Activated naive CD8-positive, alpha-beta T cell treated with anti-CD3 and anti-CD28 coated beads for 36 hours (primary cell): ENCODE data around the gene ENDOV. TPM values are rescaled to one million over a fixed set of nuclear protein-coding genes. Genes with fewer than 3 reads are reported as not detected.

ENCODE experiments used
- DNase-seq: peaks from one replicate; pipeline ENCODE4 v3.0.0; 2021
- H3K27ac Mint-ChIP-seq: one replicate; pipeline ENCODE4 v1.8.0; 2022; ENCODE audit warnings: mild to moderate bottlenecking, moderate library complexity, mixed read lengths
- H3K27me3 Mint-ChIP-seq: one replicate; pipeline ENCODE4 v1.8.0; 2022; ENCODE audit warnings: mild to moderate bottlenecking, mixed read lengths
- H3K36me3 Mint-ChIP-seq: one replicate; pipeline ENCODE4 v1.8.0; 2021; ENCODE audit warnings: mild to moderate bottlenecking, mixed read lengths
- H3K4me1 Mint-ChIP-seq: one replicate; pipeline ENCODE4 v1.8.0; 2021; ENCODE audit warnings: mixed read lengths
- H3K4me3 Mint-ChIP-seq: one replicate; pipeline ENCODE4 v1.8.0; 2022; ENCODE audit warnings: mild to moderate bottlenecking, moderate library complexity, mixed read lengths
- H3K9me3 Mint-ChIP-seq: one replicate; pipeline ENCODE4 v1.8.0; 2022; ENCODE audit warnings: mixed read lengths
- total RNA-seq, 2 experiments: library from RNA; stranded (reverse); gene quantifications; one replicate each; pipeline ENCODE4 v1.2.3, GENCODE V29; 2021

Gene ENDOV
- total RNA-seq, 2 experiments from 2014 or later, result 11.7 to 13.8 TPM

DNA sequence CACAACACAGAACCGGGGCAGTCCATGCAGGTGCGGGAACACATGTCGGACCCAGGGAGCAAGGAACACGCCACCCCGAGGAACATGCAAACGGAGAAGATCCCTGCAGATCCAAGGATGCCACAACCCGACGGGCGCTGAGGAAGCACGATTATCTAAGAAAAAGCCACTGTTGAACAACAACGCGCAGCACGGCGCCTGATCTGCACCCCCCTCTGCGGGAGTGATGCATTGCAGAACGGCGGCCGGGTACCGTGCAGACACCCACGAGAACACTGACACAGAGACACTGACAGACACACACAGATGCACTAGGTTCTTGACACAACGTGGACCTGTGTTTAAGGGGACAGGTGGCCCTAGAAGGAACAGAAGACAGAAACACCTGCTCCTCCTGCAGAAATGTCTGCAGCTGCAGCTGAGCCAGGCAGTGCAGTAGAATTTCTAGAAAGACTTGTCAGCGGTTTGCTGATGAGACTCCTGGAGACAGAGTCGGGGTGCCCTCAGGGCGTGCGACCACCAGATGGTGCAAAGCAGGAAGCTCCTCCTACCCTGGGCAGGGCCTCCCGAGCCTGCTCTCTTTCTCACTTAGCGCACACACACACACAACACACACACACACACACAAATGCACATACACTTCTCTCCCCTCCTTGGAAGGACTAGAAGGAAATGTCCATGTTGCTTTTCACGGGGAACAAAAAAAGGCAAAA, 54.0 kb downstream of the ENDOV start:
- Mint-ChIP-seq H3K4me3 (no peak overlapping the region), H3K27ac (no peak overlapping the region), H3K4me1 (peaks cover 7% of the 10 kb centered on the region), H3K27me3 (peaks cover 69% of the 10 kb centered on the region), H3K36me3 (no peaks in the 10 kb centered on the region), H3K9me3 (no peaks in the 10 kb centered on the region)
- DNase-seq, result no peak

DNA sequence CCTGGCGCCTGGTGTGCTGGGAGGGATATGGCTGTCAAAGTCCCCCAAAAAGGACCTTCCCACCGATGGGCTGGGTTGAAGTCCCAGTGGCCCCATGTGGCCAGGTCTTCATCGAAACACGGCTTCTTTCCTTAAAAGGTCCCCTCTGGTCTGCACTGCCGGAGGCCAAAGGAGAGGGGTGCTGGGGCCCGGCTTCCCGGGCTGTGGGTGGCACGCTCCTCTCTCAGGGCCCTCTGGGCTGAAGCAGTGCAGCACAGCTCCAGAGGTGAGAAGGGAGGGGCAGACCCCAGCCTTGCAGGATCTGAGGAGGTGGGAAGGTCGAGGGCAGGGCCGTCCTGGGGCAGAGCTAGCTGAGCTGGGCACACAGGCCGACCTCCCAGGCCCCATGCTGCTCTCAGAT, 54.7 kb downstream of the ENDOV start:
- no peak for DNase-seq
- Mint-ChIP-seq H3K4me1 (peaks cover 9% of the 10 kb centered on the region), H3K4me3 (no peak overlapping the region), H3K9me3 (no peaks in the 10 kb centered on the region), H3K36me3 (no peaks in the 10 kb centered on the region), H3K27ac (no peak overlapping the region), H3K27me3 (peaks cover 75% of the 10 kb centered on the region)

DNA sequence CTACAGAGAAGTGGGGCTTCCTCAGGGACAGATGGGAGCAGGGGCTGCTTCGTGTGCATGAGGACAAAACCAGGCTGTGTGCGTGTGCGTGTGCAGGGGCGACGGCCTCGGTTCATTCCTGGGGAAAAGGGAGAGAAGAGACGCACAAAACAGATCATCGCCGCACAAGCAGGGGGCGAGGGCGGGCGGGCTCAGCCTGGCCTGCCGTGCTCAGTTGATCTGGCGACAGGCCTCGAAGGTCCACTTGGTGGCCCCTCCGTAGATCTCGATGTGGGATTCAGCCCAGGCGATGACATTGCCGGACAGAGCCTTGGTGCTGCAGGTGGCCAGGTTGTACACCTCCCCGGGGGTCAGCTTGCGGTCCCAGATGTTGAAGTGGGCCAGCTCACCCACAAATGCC, 55.6 kb downstream of the ENDOV start:
- H3K27ac Mint-ChIP-seq, result no peak overlapping the region
- no peak for DNase-seq
- H3K4me1 Mint-ChIP-seq, result peaks cover 17% of the 10 kb centered on the region
- H3K4me3 Mint-ChIP-seq, result no peak overlapping the region
- no peaks in the 10 kb centered on the region for H3K36me3 Mint-ChIP-seq
- H3K9me3 Mint-ChIP-seq, result no peaks in the 10 kb centered on the region
- H3K27me3 Mint-ChIP-seq, result peaks cover 77% of the 10 kb centered on the region

DNA sequence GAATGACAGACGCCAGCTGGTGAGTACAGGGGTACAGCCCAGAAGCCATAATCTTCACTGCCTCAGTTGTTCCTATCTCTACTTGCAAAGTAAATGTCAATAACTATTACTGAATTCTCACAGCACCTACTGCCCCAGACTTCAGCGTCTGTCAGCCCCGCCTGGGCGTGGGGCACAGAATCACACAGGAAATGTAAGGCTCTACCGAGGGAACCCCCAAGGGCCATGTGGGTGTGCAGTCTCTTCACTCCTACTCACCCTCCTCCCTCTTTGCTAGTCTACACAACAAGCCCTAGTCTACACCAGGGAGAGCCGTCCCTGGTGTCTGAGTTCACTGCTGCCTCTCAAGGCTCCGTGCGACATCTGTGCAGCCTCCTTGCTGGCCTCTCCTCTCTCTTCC, 57.0 kb downstream of the ENDOV start:
- Mint-ChIP-seq H3K27ac (no peak overlapping the region), H3K9me3 (no peaks in the 10 kb centered on the region), H3K4me1 (peaks cover 17% of the 10 kb centered on the region), H3K27me3 (peaks cover 67% of the 10 kb centered on the region), H3K36me3 (no peaks in the 10 kb centered on the region), H3K4me3 (no peak overlapping the region)
- no peak for DNase-seq

DNA sequence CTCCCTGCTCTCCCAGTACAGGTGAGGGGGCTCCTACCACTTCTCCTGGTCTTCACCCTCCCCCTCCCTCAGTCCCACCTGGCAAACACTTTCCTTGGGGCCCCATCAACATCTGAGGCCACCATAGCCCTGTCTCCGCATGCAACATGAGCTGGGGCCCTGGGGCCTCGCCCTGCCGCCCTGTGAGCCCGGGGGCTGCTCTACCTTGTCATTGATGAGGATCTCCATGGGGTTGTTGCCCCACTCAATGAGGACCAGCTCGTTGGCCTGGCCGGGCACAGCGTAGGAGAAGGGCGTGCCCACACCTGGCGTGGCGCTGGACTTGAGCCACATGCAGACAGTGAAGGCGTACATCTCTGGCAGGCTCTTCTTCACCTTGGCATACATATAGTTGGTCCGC, 58.0 kb downstream of the ENDOV start:
- DNase-seq, result no peak
- Mint-ChIP-seq H3K9me3 (no peaks in the 10 kb centered on the region), H3K4me1 (peaks cover 17% of the 10 kb centered on the region), H3K27ac (no peak overlapping the region), H3K4me3 (no peak overlapping the region), H3K27me3 (peaks cover 57% of the 10 kb centered on the region), H3K36me3 (no peaks in the 10 kb centered on the region)

DNA sequence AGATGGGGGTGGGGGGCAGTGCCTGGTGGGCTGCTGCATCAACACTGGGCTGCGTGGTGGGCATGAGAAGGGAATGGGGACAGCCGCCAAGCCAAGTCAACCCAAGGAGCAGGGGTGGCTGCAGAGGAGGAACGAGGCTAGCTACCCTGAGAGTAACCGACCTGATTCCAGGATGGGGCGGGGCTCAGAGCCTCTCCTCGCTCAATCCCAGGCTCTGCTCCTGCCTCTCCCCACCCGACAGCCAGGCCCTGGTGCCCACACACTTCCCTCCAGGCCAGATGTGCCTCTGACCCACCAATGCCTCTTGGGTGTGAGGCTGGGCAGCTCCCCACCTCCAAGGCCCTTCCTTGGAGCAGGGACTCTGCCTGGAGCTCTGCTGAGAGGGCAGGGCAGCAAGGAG, 58.7 kb downstream of the ENDOV start:
- H3K4me1 Mint-ChIP-seq, result peaks cover 17% of the 10 kb centered on the region
- H3K27ac Mint-ChIP-seq, result no peak overlapping the region
- H3K4me3 Mint-ChIP-seq, result no peak overlapping the region
- H3K9me3 Mint-ChIP-seq, result no peaks in the 10 kb centered on the region
- no peak for DNase-seq
- H3K27me3 Mint-ChIP-seq, result peaks cover 54% of the 10 kb centered on the region
- no peaks in the 10 kb centered on the region for H3K36me3 Mint-ChIP-seq

DNA sequence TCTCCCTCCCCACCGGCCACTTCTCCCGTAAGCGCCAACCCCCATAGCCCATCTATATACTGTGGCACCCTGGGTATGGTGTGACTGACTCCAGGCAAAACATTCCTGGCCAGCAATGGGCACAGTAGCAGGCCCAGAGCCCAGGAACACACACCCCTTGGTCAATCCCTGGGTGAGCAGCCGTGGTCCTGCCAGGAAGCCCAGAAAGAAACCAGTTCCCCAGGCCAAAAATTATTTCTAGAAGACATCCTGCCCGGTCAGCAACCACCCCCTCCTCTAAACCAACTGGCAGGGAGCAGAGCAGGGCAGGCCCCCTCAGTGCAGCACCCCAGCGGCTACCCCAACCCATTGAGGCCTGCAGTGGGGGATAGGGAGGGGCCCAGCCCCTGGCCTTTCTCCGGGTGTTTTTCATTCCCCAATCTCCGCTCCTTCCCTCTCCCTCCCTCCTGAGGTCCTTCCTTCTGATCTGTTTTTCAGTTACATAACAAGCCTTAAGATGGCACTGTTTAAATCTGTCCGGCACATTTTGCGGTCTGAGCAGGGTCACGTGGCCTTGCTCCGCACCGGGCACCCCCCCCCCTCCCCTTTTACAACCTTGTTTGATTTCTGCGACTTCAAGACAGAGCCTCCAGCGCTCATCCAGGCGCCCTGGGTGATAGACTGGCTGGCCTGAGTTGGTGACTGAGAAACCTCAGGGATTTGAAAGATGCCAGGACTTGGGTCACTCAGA, 59.4 kb downstream of the ENDOV start:
- no peak for DNase-seq
- Mint-ChIP-seq H3K9me3 (no peaks in the 10 kb centered on the region), H3K27me3 (peaks cover 54% of the 10 kb centered on the region), H3K36me3 (no peaks in the 10 kb centered on the region), H3K27ac (no peak overlapping the region), H3K4me3 (peak overlapping the region; percentile 78), H3K4me1 (peaks cover 24% of the 10 kb centered on the region)

DNA sequence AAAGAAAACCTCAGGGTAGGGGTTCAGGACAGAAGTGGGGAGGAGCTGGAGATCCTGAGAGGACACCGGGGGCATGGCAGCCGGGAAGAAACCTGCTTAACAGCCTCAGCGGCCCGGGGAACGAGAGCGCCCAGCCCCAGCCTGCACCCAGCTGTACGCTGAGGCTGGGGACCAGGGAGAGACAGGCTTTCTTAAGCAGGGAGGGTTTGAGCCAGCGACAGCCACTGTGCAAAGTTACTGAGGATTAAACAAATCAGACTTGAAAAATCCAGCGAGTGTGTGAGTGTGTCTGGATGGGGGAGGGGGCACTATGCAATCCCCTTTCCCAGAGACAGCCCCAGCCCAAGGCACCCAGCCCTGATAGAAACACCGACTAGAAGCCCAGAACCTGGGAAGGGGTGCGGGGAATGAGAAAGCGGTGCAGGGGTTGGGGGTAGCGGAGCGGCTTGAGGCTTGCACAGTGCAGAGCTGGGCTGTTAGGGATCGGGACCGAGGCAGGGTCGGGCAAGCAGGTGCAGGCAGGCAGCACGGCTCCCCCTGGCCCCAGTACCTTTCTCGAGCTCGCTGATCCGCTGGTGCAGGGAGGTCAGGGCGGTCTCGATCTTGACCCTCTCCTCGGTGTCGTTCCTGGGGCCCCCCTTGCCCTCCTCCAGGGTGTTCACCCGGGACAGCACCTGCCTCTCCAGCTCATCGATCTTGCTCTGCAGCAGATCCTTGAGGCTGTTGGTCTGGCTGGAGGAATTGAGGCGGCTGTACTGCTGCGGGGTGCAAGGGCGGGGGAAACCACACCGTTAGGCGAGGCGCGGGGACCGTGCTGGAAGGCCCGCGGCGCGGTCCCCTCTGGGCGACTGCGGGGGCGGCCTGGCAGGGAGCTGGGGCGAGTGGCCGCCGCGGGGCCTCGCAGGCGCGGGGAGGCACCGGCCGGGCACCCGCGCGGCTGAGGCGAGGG, 60.3 kb downstream of the ENDOV start:
- Mint-ChIP-seq H3K4me3 (peak overlapping the region; percentile 78), H3K9me3 (no peaks in the 10 kb centered on the region), H3K36me3 (no peaks in the 10 kb centered on the region), H3K4me1 (peaks cover 24% of the 10 kb centered on the region), H3K27ac (peak overlapping the region; percentile 54), H3K27me3 (peaks cover 60% of the 10 kb centered on the region)
- peak; percentile 34 for DNase-seq

DNA sequence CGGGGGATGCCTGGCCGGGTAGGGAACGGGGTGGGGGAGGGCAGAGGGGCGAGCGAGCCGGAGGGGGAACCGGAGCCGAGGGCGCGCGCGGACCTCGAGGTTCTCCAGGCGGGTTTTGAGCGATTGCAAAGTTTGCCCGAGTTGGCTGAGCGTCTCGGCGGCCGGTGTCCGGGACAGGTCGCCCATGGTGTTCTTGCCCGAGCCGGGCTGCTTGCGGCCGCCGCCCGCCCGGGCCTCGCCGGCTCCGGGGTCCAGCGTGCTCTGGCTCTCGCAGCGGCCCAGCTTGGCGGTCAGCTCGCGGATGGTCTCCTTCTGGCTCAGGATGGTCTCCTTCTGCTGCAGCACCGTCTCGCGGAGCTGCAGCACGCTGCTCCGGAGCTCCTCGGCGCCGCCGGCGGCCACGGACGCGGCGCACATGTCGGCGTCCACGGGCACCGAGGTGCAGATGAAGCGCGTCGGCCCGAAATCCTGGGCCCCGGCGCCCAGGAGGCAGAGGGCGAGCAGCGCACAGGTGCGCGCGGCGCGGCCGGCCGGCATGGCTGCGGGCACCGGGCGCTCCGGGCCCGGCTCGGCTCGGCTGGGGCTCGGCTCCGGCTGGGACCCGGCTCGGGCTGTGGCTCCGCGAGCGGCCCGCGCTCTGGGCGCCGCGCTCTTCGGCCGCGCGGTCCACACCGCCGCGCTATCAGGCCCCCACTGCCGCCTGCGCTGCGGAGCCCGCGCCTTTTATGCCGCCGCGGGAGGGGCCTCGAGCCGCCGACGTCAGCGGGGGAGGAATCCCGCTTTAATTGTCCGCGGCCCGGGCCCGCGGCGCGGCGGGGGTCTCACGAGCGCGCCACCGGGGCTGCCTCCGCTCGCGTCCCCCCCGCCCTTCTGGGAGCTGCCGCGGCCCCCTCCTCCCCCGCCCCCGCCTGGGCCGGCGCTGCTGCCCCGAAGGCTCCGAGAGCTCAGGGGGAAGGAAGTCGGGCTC, 61.2 kb downstream of the ENDOV start, which contains the start of gene NPTX1:
Gene NPTX1 (minus strand): TSS at position 698 of the 967 bp plus-strand sequence. CDS start 161 bp downstream, at position 537.
- no peaks in the 10 kb centered on the region for H3K9me3 Mint-ChIP-seq
- H3K27me3 Mint-ChIP-seq, result peaks cover 66% of the 10 kb centered on the region
- H3K4me1 Mint-ChIP-seq, result peaks cover 24% of the 10 kb centered on the region
- no peaks in the 10 kb centered on the region for H3K36me3 Mint-ChIP-seq
- peak within 1 kb of the TSS; percentile 78 for H3K4me3 Mint-ChIP-seq
- H3K27ac Mint-ChIP-seq, result peak within 1 kb of the TSS; percentile 54
- peak; percentile 25 for DNase-seq

DNA sequence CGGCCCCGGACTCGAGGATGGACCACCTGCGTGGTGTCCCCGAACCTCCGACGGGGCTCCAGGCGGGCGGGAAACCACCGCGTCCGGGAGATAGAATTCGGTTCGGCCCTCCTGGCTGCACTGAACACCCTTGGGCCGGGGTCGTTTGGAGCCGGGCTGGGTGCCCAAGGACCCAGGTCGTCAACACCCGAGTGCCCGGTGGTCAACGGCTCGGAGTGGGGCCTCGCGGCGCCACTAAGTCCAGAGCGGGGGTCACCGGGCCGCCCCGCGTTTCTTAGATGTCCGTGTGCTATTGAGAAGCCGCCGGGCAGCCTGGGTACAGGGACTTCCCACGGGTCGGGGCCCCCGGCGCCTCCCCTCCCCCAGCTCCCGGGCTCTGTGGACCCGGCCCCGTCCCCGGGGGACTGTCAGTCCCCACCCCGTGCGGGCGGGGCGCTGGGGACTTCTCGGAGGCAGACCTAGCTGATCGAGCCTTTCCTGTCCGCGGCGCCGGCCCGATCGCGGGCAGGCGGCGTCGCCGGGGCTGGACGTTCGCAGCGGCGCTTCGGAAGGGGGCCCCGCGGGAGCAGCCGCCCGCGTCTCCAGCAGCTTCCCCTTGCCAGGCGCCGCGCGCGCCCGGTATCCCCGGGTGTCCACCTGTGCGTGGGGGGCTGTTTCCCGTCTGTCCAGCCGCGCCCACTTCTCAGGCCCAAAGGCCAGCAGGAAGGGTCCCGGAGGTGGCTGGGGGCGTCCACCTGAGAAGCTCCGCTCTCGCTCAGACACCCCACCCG, 62.1 kb downstream of the ENDOV start:
- H3K4me3 Mint-ChIP-seq, result no peak overlapping the region
- H3K27ac Mint-ChIP-seq, result no peak overlapping the region
- no peaks in the 10 kb centered on the region for H3K9me3 Mint-ChIP-seq
- peaks cover 22% of the 10 kb centered on the region for H3K4me1 Mint-ChIP-seq
- no peaks in the 10 kb centered on the region for H3K36me3 Mint-ChIP-seq
- no peak for DNase-seq
- peaks cover 68% of the 10 kb centered on the region for H3K27me3 Mint-ChIP-seq

DNA sequence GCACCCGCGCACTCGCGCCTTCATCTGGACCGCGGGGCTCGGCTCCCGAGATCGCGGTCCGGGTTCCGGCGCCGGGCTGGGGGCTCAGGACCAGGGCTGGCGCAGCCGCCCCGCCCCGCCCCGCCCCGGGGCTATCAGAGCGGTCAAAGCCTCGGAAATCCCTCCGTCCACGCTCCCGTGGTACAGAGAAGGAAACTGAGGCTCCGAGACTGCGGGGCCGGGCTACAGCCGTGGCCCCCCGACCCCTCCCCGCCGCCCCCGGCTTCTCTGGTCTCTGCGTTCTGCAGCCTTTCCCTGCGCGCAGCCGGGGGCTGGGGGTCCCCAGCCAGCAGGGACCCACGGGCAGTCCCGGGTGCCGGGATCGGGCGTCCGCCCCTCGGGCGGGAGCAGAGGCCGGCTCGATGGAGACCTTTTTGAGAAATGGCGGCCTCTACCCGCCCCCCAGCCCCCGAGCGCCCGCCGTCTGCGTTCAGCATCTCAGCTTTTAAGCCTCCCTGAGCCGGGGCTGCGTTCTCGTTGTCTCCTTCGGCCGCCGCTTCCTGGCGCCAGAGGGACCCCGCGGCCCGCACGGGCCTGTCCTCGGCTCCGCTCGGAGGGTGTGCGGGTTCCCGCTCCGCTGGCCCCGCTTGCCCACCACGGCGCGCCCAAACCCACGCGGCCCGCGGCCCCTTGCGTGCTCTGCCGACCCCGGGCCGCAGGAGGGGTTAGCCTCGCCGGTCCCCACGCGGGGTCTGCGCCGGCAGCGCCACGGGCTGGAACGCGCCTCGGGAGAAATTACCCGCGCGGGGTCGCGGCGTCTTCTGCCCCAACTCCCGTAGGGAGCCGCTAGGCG, 62.9 kb downstream of the ENDOV start:
- no peak overlapping the region for H3K27ac Mint-ChIP-seq
- no peaks in the 10 kb centered on the region for H3K9me3 Mint-ChIP-seq
- no peak overlapping the region for H3K4me3 Mint-ChIP-seq
- DNase-seq, result peak; percentile 56
- peaks cover 73% of the 10 kb centered on the region for H3K27me3 Mint-ChIP-seq
- H3K4me1 Mint-ChIP-seq, result peaks cover 17% of the 10 kb centered on the region
- H3K36me3 Mint-ChIP-seq, result no peaks in the 10 kb centered on the region

DNA sequence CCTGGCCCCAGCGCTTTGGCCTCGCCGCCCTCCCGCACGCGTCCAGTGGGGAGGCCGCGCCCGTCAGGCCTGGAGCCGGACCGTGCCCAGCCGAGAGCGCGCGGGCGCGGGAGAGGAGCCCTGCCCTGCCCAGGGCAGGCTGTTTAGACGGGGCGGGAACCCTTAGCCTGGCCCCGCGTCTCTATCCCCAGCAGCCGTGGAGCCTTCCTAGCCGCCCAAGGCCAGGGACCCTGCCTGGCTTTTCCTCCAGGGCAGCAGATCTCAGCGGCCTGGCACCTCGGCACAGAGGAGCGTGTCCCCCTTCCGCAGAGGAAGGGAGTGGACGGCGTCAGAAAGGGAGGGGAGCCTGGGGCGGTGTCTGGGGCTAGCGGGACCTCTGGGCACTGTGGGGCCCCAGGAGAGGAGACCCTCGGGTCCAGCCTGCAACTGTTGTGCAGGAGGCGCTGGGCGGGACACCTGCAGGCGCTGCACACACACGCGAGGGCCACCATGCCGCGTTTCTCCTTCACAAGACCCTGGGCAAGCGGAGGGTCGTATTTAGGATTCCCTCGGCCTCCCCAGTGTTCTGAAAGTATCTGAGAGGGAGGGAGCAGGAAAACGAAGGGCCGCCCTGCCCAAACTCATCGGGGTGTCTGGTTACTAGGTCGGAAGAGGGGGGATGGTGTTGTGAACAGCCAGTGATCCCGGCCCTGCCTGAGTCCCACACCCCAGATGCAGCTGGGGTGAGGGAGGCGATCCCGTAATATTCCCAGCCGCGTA, 63.7 kb downstream of the ENDOV start:
- DNase-seq, result no peak
- Mint-ChIP-seq H3K27me3 (peaks cover 72% of the 10 kb centered on the region), H3K27ac (no peak overlapping the region), H3K4me3 (no peak overlapping the region), H3K36me3 (no peaks in the 10 kb centered on the region), H3K9me3 (no peaks in the 10 kb centered on the region), H3K4me1 (peaks cover 17% of the 10 kb centered on the region)
